Measurements from ENCODE around the gene TMEM101.
A peak's percentile ranks its signal among the peaks of the same experiment; 100 is the strongest.

TMEM101 gene

GRCh38 chr17:43992641-43993040, 22.1 kb downstream of the TMEM101 start:
- H3K4me1 Mint-ChIP-seq: no peaks in the 10 kb centered on the region
- TF ChIP-seq, protein P1, sequence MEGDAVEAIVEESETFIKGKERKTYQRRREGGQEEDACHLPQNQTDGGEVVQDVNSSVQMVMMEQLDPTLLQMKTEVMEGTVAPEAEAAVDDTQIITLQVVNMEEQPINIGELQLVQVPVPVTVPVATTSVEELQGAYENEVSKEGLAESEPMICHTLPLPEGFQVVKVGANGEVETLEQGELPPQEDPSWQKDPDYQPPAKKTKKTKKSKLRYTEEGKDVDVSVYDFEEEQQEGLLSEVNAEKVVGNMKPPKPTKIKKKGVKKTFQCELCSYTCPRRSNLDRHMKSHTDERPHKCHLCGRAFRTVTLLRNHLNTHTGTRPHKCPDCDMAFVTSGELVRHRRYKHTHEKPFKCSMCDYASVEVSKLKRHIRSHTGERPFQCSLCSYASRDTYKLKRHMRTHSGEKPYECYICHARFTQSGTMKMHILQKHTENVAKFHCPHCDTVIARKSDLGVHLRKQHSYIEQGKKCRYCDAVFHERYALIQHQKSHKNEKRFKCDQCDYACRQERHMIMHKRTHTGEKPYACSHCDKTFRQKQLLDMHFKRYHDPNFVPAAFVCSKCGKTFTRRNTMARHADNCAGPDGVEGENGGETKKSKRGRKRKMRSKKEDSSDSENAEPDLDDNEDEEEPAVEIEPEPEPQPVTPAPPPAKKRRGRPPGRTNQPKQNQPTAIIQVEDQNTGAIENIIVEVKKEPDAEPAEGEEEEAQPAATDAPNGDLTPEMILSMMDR (IDR thresholded peaks at IDR 0.05; ENCODE audit: unreplicated experiment in 3 of 3): no peak
- no peaks in the 10 kb centered on the region for H3K9me3 Mint-ChIP-seq
- H3K27me3 Mint-ChIP-seq (ENCODE audit: low read depth): peaks cover 34% of the 10 kb centered on the region
- no peaks in the 10 kb centered on the region for H3K36me3 Mint-ChIP-seq (ENCODE audit: low read depth)
- H3K27ac Mint-ChIP-seq: no peak overlapping the region
- no peak overlapping the region for H3K4me3 Mint-ChIP-seq

GRCh38 chr17:43988301-43988700, 26.5 kb downstream of the TMEM101 start:
- TF ChIP-seq, protein P1 (IDR thresholded peaks at IDR 0.05; ENCODE audit: unreplicated experiment in 3 of 3): no peak
- peaks cover 57% of the 10 kb centered on the region for H3K27me3 Mint-ChIP-seq (ENCODE audit: low read depth)
- H3K36me3 Mint-ChIP-seq (ENCODE audit: low read depth): no peaks in the 10 kb centered on the region
- H3K4me1 Mint-ChIP-seq: peaks cover 5% of the 10 kb centered on the region
- H3K27ac Mint-ChIP-seq: no peak overlapping the region
- no peak overlapping the region for H3K4me3 Mint-ChIP-seq
- H3K9me3 Mint-ChIP-seq: no peaks in the 10 kb centered on the region

DNA sequence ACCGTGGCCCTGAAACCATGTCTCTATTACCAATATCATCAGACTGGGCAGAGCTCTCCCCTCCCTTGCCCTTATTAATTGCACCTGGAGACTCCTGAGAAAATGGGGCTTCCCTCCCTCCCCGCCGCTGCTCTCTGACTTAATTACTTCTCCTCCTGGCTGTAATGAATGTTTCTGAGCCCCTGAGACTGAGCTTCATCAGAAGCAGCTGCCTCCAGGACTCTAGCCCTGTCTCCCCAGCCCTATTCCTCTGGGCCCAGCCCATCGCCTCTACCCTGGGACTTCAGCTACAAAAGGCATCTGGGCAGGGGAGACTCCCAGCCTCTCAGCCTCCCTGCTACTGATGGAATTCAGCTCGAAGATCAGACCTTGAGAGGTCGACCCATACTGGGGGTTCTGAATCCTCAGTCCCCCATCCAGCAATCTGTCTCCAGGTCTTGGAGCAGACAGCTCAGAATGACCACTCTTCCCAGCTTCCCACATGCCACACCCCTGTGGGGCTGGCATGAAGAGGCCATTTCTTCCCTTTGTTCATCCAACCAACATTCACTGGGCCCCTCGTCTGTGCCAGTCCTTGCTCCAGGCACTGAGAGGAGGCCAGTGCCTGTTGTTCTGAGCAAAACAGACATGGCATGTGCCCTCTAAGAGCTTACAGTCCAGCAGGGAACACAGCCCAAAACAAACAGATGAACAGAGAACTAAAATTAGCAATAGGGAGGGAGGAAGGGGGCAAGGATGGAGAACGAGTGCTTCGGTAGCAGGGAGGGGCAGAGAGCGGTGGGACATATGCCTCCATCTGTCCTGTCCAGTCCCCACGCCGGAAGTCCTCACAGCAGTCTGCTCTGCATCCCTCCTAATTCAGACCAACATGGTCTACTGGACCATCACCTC, 27.4 kb downstream of the TMEM101 start:
- no peak overlapping the region for H3K27ac Mint-ChIP-seq
- no peak overlapping the region for H3K4me3 Mint-ChIP-seq
- peaks cover 5% of the 10 kb centered on the region for H3K4me1 Mint-ChIP-seq
- H3K9me3 Mint-ChIP-seq: no peaks in the 10 kb centered on the region
- H3K27me3 Mint-ChIP-seq (ENCODE audit: low read depth): peaks cover 66% of the 10 kb centered on the region
- TF ChIP-seq, protein P1 (IDR thresholded peaks at IDR 0.05; ENCODE audit: unreplicated experiment in 3 of 3): no peak
- no peaks in the 10 kb centered on the region for H3K36me3 Mint-ChIP-seq (ENCODE audit: low read depth)

DNA sequence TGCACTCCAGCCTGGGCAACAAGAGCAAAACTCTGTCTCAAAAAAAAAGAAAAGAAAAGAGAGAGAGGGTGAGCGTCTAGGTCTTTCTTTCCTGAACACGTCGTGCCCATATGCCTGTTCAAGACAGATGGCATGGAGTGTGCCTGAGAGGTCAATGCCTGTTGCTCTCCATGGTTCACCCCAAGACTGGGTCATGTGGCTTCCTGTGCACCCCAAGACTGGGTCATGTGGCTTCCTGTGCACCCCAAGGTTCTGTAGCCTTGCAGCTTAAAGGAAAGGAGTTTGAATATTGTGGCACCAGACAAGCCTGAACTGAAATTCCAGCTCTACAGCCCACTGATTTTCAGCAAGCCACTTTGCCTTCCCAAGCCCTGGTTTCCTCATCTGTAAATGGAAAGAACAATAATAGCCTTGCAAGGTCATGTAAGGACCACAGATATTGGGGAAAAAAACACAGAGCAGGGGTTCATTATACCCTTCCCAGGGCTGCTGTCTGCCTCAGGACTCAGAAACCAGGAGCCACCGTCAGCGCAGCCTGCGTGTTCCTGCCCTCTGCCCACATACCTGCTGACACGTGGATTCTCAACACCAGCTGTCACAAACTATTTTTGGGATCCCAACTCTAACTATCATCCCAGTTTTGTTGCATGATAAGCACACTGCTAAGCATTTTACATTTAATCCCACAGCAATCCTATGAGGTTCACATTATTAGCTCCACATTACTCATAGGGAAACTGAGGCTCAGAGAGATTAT, 28.4 kb downstream of the TMEM101 start:
- no peaks in the 10 kb centered on the region for H3K9me3 Mint-ChIP-seq
- H3K36me3 Mint-ChIP-seq (ENCODE audit: low read depth): no peaks in the 10 kb centered on the region
- H3K27ac Mint-ChIP-seq: no peak overlapping the region
- H3K27me3 Mint-ChIP-seq (ENCODE audit: low read depth): peaks cover 75% of the 10 kb centered on the region
- TF ChIP-seq, protein P1 (IDR thresholded peaks at IDR 0.05; ENCODE audit: unreplicated experiment in 3 of 3): no peak
- no peak overlapping the region for H3K4me3 Mint-ChIP-seq
- peaks cover 5% of the 10 kb centered on the region for H3K4me1 Mint-ChIP-seq

DNA sequence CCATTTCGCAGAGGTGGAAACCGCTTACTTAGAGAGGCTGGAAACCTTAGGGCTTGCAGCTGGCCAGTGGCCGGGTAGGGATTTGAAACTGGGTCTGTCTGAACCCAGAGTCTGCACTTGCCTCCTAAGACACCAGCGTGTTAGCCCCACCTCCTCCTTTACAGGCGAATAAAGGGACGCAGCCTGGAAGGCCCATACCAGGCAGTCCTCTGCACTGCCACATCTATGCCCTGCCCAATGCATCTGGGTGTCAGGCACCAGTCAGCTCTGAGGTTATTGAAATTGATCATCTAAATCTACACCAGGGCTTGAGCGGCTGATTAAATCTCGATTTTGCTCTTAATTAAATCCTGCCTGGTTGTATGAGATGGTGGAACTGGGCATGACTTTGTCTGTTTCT, 30.2 kb downstream of the TMEM101 start:
- peaks cover 82% of the 10 kb centered on the region for H3K27me3 Mint-ChIP-seq (ENCODE audit: low read depth)
- TF ChIP-seq, protein P1 (IDR thresholded peaks at IDR 0.05; ENCODE audit: unreplicated experiment in 3 of 3): no peak
- H3K27ac Mint-ChIP-seq: no peak overlapping the region
- peak overlapping the region; percentile 70 to 77 (median 72) for H3K4me3 Mint-ChIP-seq
- H3K9me3 Mint-ChIP-seq: no peaks in the 10 kb centered on the region
- H3K36me3 Mint-ChIP-seq (ENCODE audit: low read depth): no peaks in the 10 kb centered on the region
- H3K4me1 Mint-ChIP-seq: peaks cover 5% of the 10 kb centered on the region

All from nephron (organoid).